SK-N-DZ (cell line): ENCODE measurements around the gene NR6A1.
"Not testable (repeated sequence)": the region's sequence is repeated elsewhere in the genome, so short reads cannot be mapped to it uniquely, and the experiment has no call there.

Experiments used
- DNase-seq: peaks from one replicate; pipeline ENCODE4 v3.0.0-alpha.2; 2015; ENCODE audit warnings: low spot score

NR6A1 gene

GRCh38 chr9:124778575-124779367 lies 7.7 kb upstream of the NR6A1 start:
- DNase-seq: no peak

- no peak for DNase-seq
These were observed 6.0 kb upstream of the NR6A1 start, which contains the start of gene OLFML2A for GRCh38 chr9:124776954-124777648. TSS of gene OLFML2A (plus strand) at chr9:124777133. CDS start at chr9:124777271, 138 bp downstream.

GRCh38 chr9:124776618-124776953 lies 5.5 kb upstream of the NR6A1 start:
- DNase-seq: no peak

GRCh38 chr9:124774129-124774978 lies 3.2 kb upstream of the NR6A1 start:
- peak; percentile 81 for DNase-seq

GRCh38 chr9:124773473-124774128 lies 2.5 kb upstream of the NR6A1 start:
- no peak for DNase-seq

GRCh38 chr9:124772877-124773276 lies 1.8 kb upstream of the NR6A1 start:
- not testable (repeated sequence) for DNase-seq

- peak; percentile 77 for DNase-seq
These were observed 962 bp upstream of the NR6A1 start for GRCh38 chr9:124771867-124772679.

GRCh38 chr9:124770359-124771020 lies 621 bp downstream of the NR6A1 start:
- DNase-seq: no peak

GRCh38 chr9:124769549-124770358 lies 1.4 kb downstream of the NR6A1 start:
- no peak for DNase-seq

- DNase-seq: no peak
These were observed 2.2 kb downstream of the NR6A1 start for GRCh38 chr9:124768750-124769548.

- DNase-seq: no peak
These were observed 2.8 kb downstream of the NR6A1 start for GRCh38 chr9:124768334-124768733.

- no peak for DNase-seq
These were observed 3.3 kb downstream of the NR6A1 start for GRCh38 chr9:124767821-124768220.

GRCh38 chr9:124766815-124767554 lies 4.1 kb downstream of the NR6A1 start:
- DNase-seq: no peak

GRCh38 chr9:124766326-124766725 lies 4.8 kb downstream of the NR6A1 start:
- DNase-seq: no peak

GRCh38 chr9:124765439-124765835 lies 5.7 kb downstream of the NR6A1 start:
- DNase-seq: no peak

- no peak for DNase-seq
These were observed 6.2 kb downstream of the NR6A1 start for GRCh38 chr9:124764774-124765438.

GRCh38 chr9:124762633-124763032 lies 8.5 kb downstream of the NR6A1 start:
- DNase-seq: no peak
